Endothelial cell of umbilical vein (primary cell): Measurements from ENCODE around the gene SOX5. TPM values are rescaled to one million over a fixed set of nuclear protein-coding genes. Genes with fewer than 3 reads are reported as not detected.

Experiments used
- BruUV-seq: library from RNA; stranded (reverse); fragments of 400-500 nt; replicated peaks from 2 replicates; lab custom pipeline; 2021; lab: Mats Ljungman, UMichigan
- CTCF ChIA-PET: fragments of 300-600, 350-600 bp; sonication (Branson Sonifier 250); formaldehyde crosslinking; loops from one replicate; lab custom pipeline; 2021; ENCODE audit warnings: antibody characterized with exemption, inconsistent platforms; lab: Charles Lee
- POLR2A ChIA-PET: fragments of 300-600, 350-600 bp; sonication (Branson Sonifier 250); formaldehyde crosslinking; loops from one replicate; lab custom pipeline; 2021; ENCODE audit warnings: antibody characterized with exemption, inconsistent platforms; lab: Charles Lee
- DNase-seq: peaks from one replicate; pipeline ENCODE4 v3.0.0-alpha.2; 2011; ENCODE audit warnings: low read depth, low spot score
- FAIRE-seq: peaks from 2 replicates; lab custom pipeline; 2011; peaks lifted over from hg19 to GRCh38; lab: Jason Lieb, UNC
- H2AFZ ChIP-seq: 2 replicates; pipeline ENCODE4 v1.6.0; 2012; ENCODE audit warnings: low read depth, low read length, control low read depth, inconsistent platforms
- H3K27ac ChIP-seq: 2 replicates; pipeline ENCODE4 v1.5.1; 2011; ENCODE audit warnings: low read depth, mild to moderate bottlenecking, control low read depth, low read length, moderate library complexity; ENCODE audit not compliant: insufficient read depth
- H3K27me3 ChIP-seq, 2 experiments: 2 replicates each; pipeline versions ENCODE4 v1.6.0 to v1.6.1; 2011; ENCODE audit warnings: low read length in 2 of 2, mixed read lengths in 1 of 2; ENCODE audit not compliant: control insufficient read depth in 2 of 2, insufficient read depth in 2 of 2
- H3K36me3 ChIP-seq, 2 experiments: 2 replicates in 1 of 2; 3 replicates in 1 of 2; pipeline ENCODE4 v1.5.1; 2011; ENCODE audit warnings: low read length in 2 of 2, mild to moderate bottlenecking in 1 of 2, moderate library complexity in 1 of 2; ENCODE audit not compliant: control insufficient read depth in 2 of 2, insufficient read depth in 2 of 2; ENCODE audit errors: extremely low read depth in 1 of 2
- H3K4me1 ChIP-seq: 3 replicates; pipeline ENCODE4 v1.5.1; 2011; ENCODE audit warnings: mild to moderate bottlenecking, low read length; ENCODE audit not compliant: control insufficient read depth, insufficient read depth; ENCODE audit errors: extremely low read depth
- H3K4me2 ChIP-seq: 2 replicates; pipeline ENCODE4 v1.6.1; 2011; ENCODE audit warnings: low read length, control low read depth, mixed read lengths; ENCODE audit not compliant: insufficient read depth
- H3K4me3 ChIP-seq, 3 experiments: fragments of 200-600 bp in 1 of 3; sonication (generic), shearing (Covaris generic) in 1 of 3; replicated peaks in 1 of 3; 2 replicates each; pipeline ENCODE4 v1.5.1; 2011 to 2016; ENCODE audit warnings: control low read depth in 3 of 3, low read length in 3 of 3, mild to moderate bottlenecking in 2 of 3, inconsistent platforms in 1 of 3, low read depth in 1 of 3, moderate library complexity in 1 of 3; ENCODE audit not compliant: insufficient read depth in 1 of 3
- H3K79me2 ChIP-seq: 2 replicates; pipeline ENCODE4 v1.6.0; 2012; ENCODE audit warnings: low read length, inconsistent platforms; ENCODE audit not compliant: control insufficient read depth, insufficient read depth
- H3K9ac ChIP-seq: replicated peaks from 2 replicates; pipeline ENCODE3; 2011; ENCODE audit warnings: low read length, control low read depth; ENCODE audit not compliant: insufficient read depth; ENCODE audit errors: extremely low read depth
- H3K9me1 ChIP-seq: replicated peaks from 3 replicates; pipeline ENCODE4 v1.6.0; 2011; ENCODE audit warnings: mild to moderate bottlenecking, low read length; ENCODE audit not compliant: control insufficient read depth, insufficient read depth; ENCODE audit errors: extremely low read depth
- H3K9me3 ChIP-seq: replicated peaks from 2 replicates; pipeline ENCODE4 v1.5.1; 2012; ENCODE audit warnings: low read length, inconsistent platforms; ENCODE audit not compliant: control insufficient read depth, insufficient read depth
- H4K20me1 ChIP-seq: replicated peaks from 2 replicates; pipeline ENCODE3; 2011; ENCODE audit warnings: mild to moderate bottlenecking, low read length; ENCODE audit not compliant: control insufficient read depth, insufficient read depth; ENCODE audit errors: extremely low read depth
- CTCF ChIP-seq, 2 donors: IDR thresholded peaks; 1 replicate in 1 of 2; 2 replicates in 1 of 2; pipeline ENCODE4 v1.5.1; 2011; ENCODE audit warnings: low read length in 2 of 2, mild to moderate bottlenecking in 2 of 2, moderate library complexity in 2 of 2, control low read depth in 1 of 2, inconsistent platforms in 1 of 2, low read depth in 1 of 2; ENCODE audit not compliant: insufficient read depth in 1 of 2; ENCODE audit errors: extremely low read depth in 1 of 2
- EZH2 ChIP-seq: IDR thresholded peaks from 2 replicates; pipeline ENCODE4 v1.6.1; 2012; ENCODE audit warnings: borderline replicate concordance, low read depth, mild to moderate bottlenecking, moderate library complexity, low read length, inconsistent platforms; ENCODE audit not compliant: severe bottlenecking
- JUN ChIP-seq: IDR thresholded peaks from 2 replicates; pipeline ENCODE4 v1.6.1; 2011; ENCODE audit warnings: borderline replicate concordance, low read depth; ENCODE audit not compliant: insufficient read length, insufficient read depth
- MAX ChIP-seq: IDR thresholded peaks from 2 replicates; pipeline ENCODE4 v1.6.1; 2011; ENCODE audit not compliant: insufficient read depth, insufficient read length
- MYC ChIP-seq: IDR thresholded peaks from one replicate; pipeline ENCODE4 v1.6.1; 2011; ENCODE audit warnings: mild to moderate bottlenecking, low read depth, low read length
- POLR2A ChIP-seq: IDR thresholded peaks from 2 replicates; pipeline ENCODE4 v1.6.1; 2012; ENCODE audit warnings: low read depth, mild to moderate bottlenecking, control low read depth, low read length
- POLR2AphosphoS5 ChIP-seq: IDR thresholded peaks from 2 replicates; pipeline ENCODE4 v1.6.1; 2012; ENCODE audit warnings: low read depth, mild to moderate bottlenecking, control low read depth, low read length, moderate library complexity; ENCODE audit not compliant: insufficient read depth
- dilution Hi-C: fragments of 300-500 bp; cut with MboI; formaldehyde crosslinking; loops from one replicate; pipeline ENCODE4 v1.15.0; 2019; ENCODE audit warnings: low sequenced_read_pairs; ENCODE audit not compliant: extremely low pct_ligation_motif_present
- intact Hi-C: fragments of 100-400 bp; cut with micrococcal nuclease; formaldehyde crosslinking; loops from one replicate; pipeline ENCODE4 v1.10.0; 2022
- polyA plus RNA-seq, 4 experiments: library from polyadenylated mRNA; depleted of rRNA in 3 of 4; stranded (reverse) in 3 of 4; unstranded in 1 of 4; fragments of >200 nt; gene quantifications; 2 replicates each; pipeline versions ENCODE4 v1.2.1 to v1.2.3, GENCODE V29; 2011 to 2012; ENCODE audit warnings: missing spikeins in 1 of 4
- total RNA-seq: library from RNA; stranded (reverse); gene quantifications from 2 replicates; pipeline ENCODE4 v1.2.3, GENCODE V29; 2021

SOX5 gene
- total and polyA plus RNA-seq, 2 donors (not counting 3 experiments of a cell fraction or from before 2014, with no cell fraction given), result 0.63 to 3.5 TPM

DNA sequence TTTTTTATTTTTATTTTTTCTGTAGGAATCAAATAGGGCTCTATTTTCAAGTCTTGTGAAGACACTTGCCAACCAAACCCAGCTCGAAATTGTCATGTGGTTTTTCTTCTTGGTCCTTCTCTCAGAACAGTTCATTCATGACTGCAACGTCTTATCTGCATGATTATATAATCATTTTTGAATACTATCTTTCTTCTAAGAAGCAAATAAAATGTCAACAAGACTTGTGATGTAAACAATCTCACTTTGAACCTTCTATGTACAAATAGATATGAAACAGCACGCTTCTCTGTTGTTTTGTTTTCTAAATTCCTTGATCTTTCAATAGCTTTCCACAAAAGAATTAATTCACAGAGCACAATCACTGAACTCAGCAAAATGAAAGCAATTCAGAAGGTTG, 320.7 kb downstream of the SOX5 start:
- DNase-seq (peak; percentile 1), FAIRE-seq (no peak)
- BruUV-seq, result no TSS peak
- no peak overlapping the region for H2AFZ ChIP-seq
- H3K27me3 ChIP-seq, result no peaks in the 10 kb centered on the region
- ChIA-PET POLR2A (no interaction called here), CTCF (no interaction called here)
- H3K9ac ChIP-seq, result no peak overlapping the region
- no peaks in the 10 kb centered on the region for H4K20me1 ChIP-seq
- no peak for TF ChIP-seq MAX
- TF ChIP-seq MYC, result no peak
- TF ChIP-seq POLR2AphosphoS5, result no peak
- no peak for TF ChIP-seq CTCF (IDR thresholded peaks at IDR 0.05; ENCODE audit: extremely low read depth in 1 of 2, insufficient read depth in 1 of 2, low read depth in 1 of 2, low read length in 2 of 2)
- TF ChIP-seq JUN, result no peak
- no peak for TF ChIP-seq POLR2A
- TF ChIP-seq EZH2, result no peak
- H3K9me3 ChIP-seq, result no peaks in the 10 kb centered on the region
- no peaks in the 10 kb centered on the region for H3K36me3 ChIP-seq
- dilution Hi-C loops, result no loop called here
- no peak overlapping the region for H3K4me3 ChIP-seq
- no peak overlapping the region for H3K27ac ChIP-seq
- intact Hi-C loops, result no loop called here
- H3K9me1 ChIP-seq, result no peaks in the 10 kb centered on the region
- no peaks in the 10 kb centered on the region for H3K4me1 ChIP-seq
- H3K4me2 ChIP-seq, result no peak overlapping the region
- H3K79me2 ChIP-seq, result no peaks in the 10 kb centered on the region
